OCI-LY7 (cell line): Measurements from ENCODE around the gene GBGT1. TPM values are rescaled to one million over a fixed set of nuclear protein-coding genes. Genes with fewer than 3 reads are reported as not detected.

Experiments used
- BruUV-seq: library from RNA; stranded (reverse); fragments of 400-500 nt; replicated peaks from 2 replicates; lab custom pipeline; 2021; lab: Mats Ljungman, UMichigan
- CTCF ChIA-PET: fragments of 300-600 bp; sonication (Branson Sonifier 250); formaldehyde crosslinking; loops from one replicate; lab custom pipeline; 2022; ENCODE audit warnings: antibody characterized with exemption; ENCODE audit not compliant: unreplicated experiment; lab: Charles Lee
- POLR2A ChIA-PET: fragments of 300-600 bp; sonication (Branson Sonifier 250); formaldehyde crosslinking; loops from one replicate; lab custom pipeline; 2022; ENCODE audit warnings: antibody characterized with exemption; lab: Charles Lee
- DNase-seq: peaks from one replicate; pipeline ENCODE4 v3.0.0-alpha.2; 2015; ENCODE audit warnings: low spot score
- H2AFZ ChIP-seq: fragments of 200-600 bp; sonication (generic), shearing (Covaris generic); 2 replicates; pipeline ENCODE4 v1.6.1; 2014; ENCODE audit warnings: mild to moderate bottlenecking, antibody characterized with exemption, low read length, moderate library complexity
- H3K27ac ChIP-seq: fragments of 200-600 bp; sonication (generic); 2 replicates; pipeline ENCODE4 v1.5.1; 2014; ENCODE audit warnings: mixed run types, low read depth, mild to moderate bottlenecking, moderate library complexity, low read length, inconsistent platforms; ENCODE audit not compliant: poor library complexity, severe bottlenecking
- H3K36me3 ChIP-seq: fragments of 200-600 bp; sonication (generic); 2 replicates; pipeline ENCODE4 v1.6.1; 2014; ENCODE audit warnings: mild to moderate bottlenecking, antibody characterized with exemption, low read length, moderate library complexity, mixed read lengths; ENCODE audit not compliant: insufficient read depth
- H3K4me1 ChIP-seq: fragments of 200-600 bp; sonication (generic); 2 replicates; pipeline ENCODE4 v1.5.1; 2014; ENCODE audit warnings: mild to moderate bottlenecking, low read length; ENCODE audit not compliant: insufficient read depth, poor library complexity, severe bottlenecking
- H3K4me2 ChIP-seq: fragments of 200-600 bp; sonication (generic); 2 replicates; pipeline ENCODE4 v1.6.1; 2014; ENCODE audit warnings: mild to moderate bottlenecking, low read length
- H3K4me3 ChIP-seq: fragments of 200-600 bp; sonication (generic); 2 replicates; pipeline ENCODE4 v1.5.1; 2014; ENCODE audit warnings: mild to moderate bottlenecking, low read depth, low read length; ENCODE audit not compliant: poor library complexity, severe bottlenecking
- H3K79me2 ChIP-seq: fragments of 200-600 bp; sonication (generic); 2 replicates; pipeline ENCODE4 v1.6.1; 2016; ENCODE audit warnings: low read depth, mild to moderate bottlenecking, low read length, moderate library complexity, mixed read lengths; ENCODE audit not compliant: insufficient read depth
- H3K9me2 ChIP-seq: fragments of 200-600 bp; sonication (generic); 2 replicates; pipeline ENCODE4 v1.6.1; 2016; ENCODE audit warnings: mild to moderate bottlenecking, low read length, mixed read lengths; ENCODE audit not compliant: insufficient read depth
- H3K9me3 ChIP-seq: fragments of 200-600 bp; sonication (generic); 2 replicates; pipeline ENCODE4 v1.6.1; 2014; ENCODE audit warnings: mild to moderate bottlenecking, mixed run types, low read length, mixed read lengths
- H4K20me1 ChIP-seq: fragments of 200-600 bp; sonication (generic); 2 replicates; pipeline ENCODE4 v1.6.1; 2014; ENCODE audit warnings: mild to moderate bottlenecking, antibody characterized with exemption, low read length, moderate library complexity, mixed read lengths; ENCODE audit not compliant: insufficient read depth
- CTCF ChIP-seq: fragments of 200-600 bp; sonication (generic); conservative IDR thresholded peaks from 2 replicates; pipeline ENCODE4 v1.5.1; 2014; ENCODE audit warnings: mild to moderate bottlenecking, antibody characterized with exemption, low read length, moderate library complexity, mixed read lengths
- EZH2phosphoT487 ChIP-seq: fragments of 200-600 bp; sonication (generic); IDR thresholded peaks from 2 replicates; pipeline ENCODE4 v1.6.1; 2018; ENCODE audit warnings: low read depth, borderline replicate concordance, mild to moderate bottlenecking, mixed run types, antibody characterized with exemption, low read length, moderate library complexity, mixed read lengths
- intact Hi-C: fragments of 100-400 bp; cut with micrococcal nuclease; formaldehyde crosslinking; loops from one replicate; pipeline ENCODE4 v1.10.0; 2022; ENCODE audit not compliant: unreplicated experiment
- total RNA-seq, 2 experiments: library from RNA; depleted of rRNA in 1 of 2; stranded (reverse); fragments of >200 nt in 1 of 2; shearing (Covaris generic) in 1 of 2; gene quantifications; 2 replicates each; pipeline ENCODE4 v1.2.3, GENCODE V29; 2014 to 2022

The GBGT1 gene
- total RNA-seq, 2 experiments from 2014 or later: 2.1 to 5.9 TPM

GRCh38 chr9:133103987-133104505 is 59.7 kb downstream of the GBGT1 start:
- no peak overlapping the region for H3K4me3 ChIP-seq
- no peak overlapping the region for H3K4me2 ChIP-seq
- no peaks in the 10 kb centered on the region for H3K4me1 ChIP-seq
- BruUV-seq: no TSS peak
- no peak for TF ChIP-seq CTCF
- TF ChIP-seq EZH2phosphoT487: no peak
- CTCF ChIA-PET: interaction anchor here (0.6 kb wide), 2 partner anchors 39 to 40 kb away, joined by 3 read pairs; no protein-coding TSS in a partner anchor
- DNase-seq: no peak
- no peaks in the 10 kb centered on the region for H3K79me2 ChIP-seq
- POLR2A ChIA-PET: no interaction called here
- no peak overlapping the region for H3K27ac ChIP-seq
- intact Hi-C loops: loop anchor here (1.0 kb wide), 1 partner anchor 40 kb away; no protein-coding TSS in a partner anchor
- H3K36me3 ChIP-seq: peaks cover 51% of the 10 kb centered on the region
- H3K9me3 ChIP-seq: no peaks in the 10 kb centered on the region
- H4K20me1 ChIP-seq: no peaks in the 10 kb centered on the region
- H2AFZ ChIP-seq: no peak overlapping the region
- H3K9me2 ChIP-seq: no peaks in the 10 kb centered on the region

GRCh38 chr9:133103183-133103986 is 60.3 kb downstream of the GBGT1 start:
- intact Hi-C loops: loop anchor here (1.0 kb wide), 1 partner anchor 41 kb away; no protein-coding TSS in a partner anchor
- TF ChIP-seq EZH2phosphoT487: no peak
- TF ChIP-seq CTCF: peak; percentile 93
- Histone ChIP-seq H4K20me1 (no peaks in the 10 kb centered on the region), H3K4me2 (no peak overlapping the region), H3K9me2 (no peaks in the 10 kb centered on the region), H3K36me3 (peaks cover 58% of the 10 kb centered on the region), H2AFZ (no peak overlapping the region), H3K4me1 (no peaks in the 10 kb centered on the region), H3K9me3 (no peaks in the 10 kb centered on the region), H3K79me2 (no peaks in the 10 kb centered on the region), H3K27ac (no peak overlapping the region), H3K4me3 (no peak overlapping the region)
- BruUV-seq: no TSS peak
- DNase-seq: peak; percentile 50
- ChIA-PET CTCF (interaction anchor here (0.6 to 1.7 kb wide), 4 partner anchors 40 to 84 kb away, joined by 3 to 4 read pairs (median 3); no protein-coding TSS in a partner anchor), POLR2A (interaction anchor here (0.5 kb wide), 1 partner anchor 222 kb away, joined by 3 read pairs; no protein-coding TSS in a partner anchor)

Other genes with a start within 250 kb of the GBGT1 start
- gene TSC1, start 219.3 kb downstream of the GBGT1 start, total RNA-seq (2014; rRNA removed; shearing (Covaris generic)): 17.9 and 28.7 TPM in 2 replicates
- 66.2 and 78.7 TPM in 2 replicates for gene TSC1, start 219.3 kb downstream of the GBGT1 start, total RNA-seq (2022)
- gene GFI1B, start 185.2 kb downstream of the GBGT1 start, total RNA-seq (2014; rRNA removed; shearing (Covaris generic)): 0.50 TPM in 1 of 2 replicates, not detected in the other
- gene GFI1B, start 185.2 kb downstream of the GBGT1 start, total RNA-seq (2022): 3.3 and 4.9 TPM in 2 replicates
- gene GTF3C5, start 132.9 kb downstream of the GBGT1 start, total RNA-seq (2014; rRNA removed; shearing (Covaris generic)): 91.9 and 97.0 TPM in 2 replicates
- gene GTF3C5, start 132.9 kb downstream of the GBGT1 start, total RNA-seq (2022): 90.3 and 91.6 TPM in 2 replicates
- 0.39 and 1.2 TPM in 2 replicates for gene CEL, start 101.9 kb downstream of the GBGT1 start, total RNA-seq (2014; rRNA removed; shearing (Covaris generic))
- 1.4 and 1.8 TPM in 2 replicates for gene CEL, start 101.9 kb downstream of the GBGT1 start, total RNA-seq (2022)
- 22.0 and 28.2 TPM in 2 replicates for gene RALGDS, start 42.7 kb downstream of the GBGT1 start, total RNA-seq (2014; rRNA removed; shearing (Covaris generic))
- 23.8 and 28.6 TPM in 2 replicates for gene RALGDS, start 42.7 kb downstream of the GBGT1 start, total RNA-seq (2022)
- not detected in 2 replicates for gene OBP2B, start 45.3 kb upstream of the GBGT1 start, total RNA-seq (2014; rRNA removed; shearing (Covaris generic))
- not detected in 2 replicates for gene OBP2B, start 45.3 kb upstream of the GBGT1 start, total RNA-seq (2022)
- not detected in 2 replicates for gene ABO, start 111.3 kb upstream of the GBGT1 start, total RNA-seq (2014; rRNA removed; shearing (Covaris generic))
- not detected in 2 replicates for gene ABO, start 111.3 kb upstream of the GBGT1 start, total RNA-seq (2022)
- 19.2 and 33.9 TPM in 2 replicates for gene SURF6, start 172.3 kb upstream of the GBGT1 start, total RNA-seq (2014; rRNA removed; shearing (Covaris generic))
- gene SURF6, start 172.3 kb upstream of the GBGT1 start, total RNA-seq (2022): 21.0 and 27.8 TPM in 2 replicates
- gene MED22, start 184.2 kb upstream of the GBGT1 start, total RNA-seq (2014; rRNA removed; shearing (Covaris generic)): 39.6 and 62.1 TPM in 2 replicates
- 48.7 and 52.0 TPM in 2 replicates for gene MED22, start 184.2 kb upstream of the GBGT1 start, total RNA-seq (2022)
- 2,961 and 2,981 TPM in 2 replicates for gene RPL7A, start 184.3 kb upstream of the GBGT1 start, total RNA-seq (2014; rRNA removed; shearing (Covaris generic))
- 2,867 and 2,915 TPM in 2 replicates for gene RPL7A, start 184.3 kb upstream of the GBGT1 start, total RNA-seq (2022)
- 22.9 and 34.6 TPM in 2 replicates for gene SURF1, start 192.6 kb upstream of the GBGT1 start, total RNA-seq (2014; rRNA removed; shearing (Covaris generic))
- 34.2 and 38.9 TPM in 2 replicates for gene SURF1, start 192.6 kb upstream of the GBGT1 start, total RNA-seq (2022)
- 19.0 and 32.5 TPM in 2 replicates for gene SURF2, start 192.6 kb upstream of the GBGT1 start, total RNA-seq (2014; rRNA removed; shearing (Covaris generic))
- 13.2 and 19.7 TPM in 2 replicates for gene SURF2, start 192.6 kb upstream of the GBGT1 start, total RNA-seq (2022)
- gene SURF4, start 212.1 kb upstream of the GBGT1 start, total RNA-seq (2014; rRNA removed; shearing (Covaris generic)): 75.5 and 76.0 TPM in 2 replicates
- 87.5 and 92.3 TPM in 2 replicates for gene SURF4, start 212.1 kb upstream of the GBGT1 start, total RNA-seq (2022)
- 0.05 and 1.7 TPM in 2 replicates for gene STKLD1, start 212.5 kb upstream of the GBGT1 start, total RNA-seq (2014; rRNA removed; shearing (Covaris generic))
- 0.81 and 1.4 TPM in 2 replicates for gene STKLD1, start 212.5 kb upstream of the GBGT1 start, total RNA-seq (2022)